ENCODE results near the gene FGFR3. TPM values are rescaled to one million over a fixed set of nuclear protein-coding genes. Genes with fewer than 3 reads are reported as not detected.

Gene FGFR3
- total RNA-seq (2014; rRNA removed; shearing (Covaris generic)), result 1.4 and 1.9 TPM in 2 replicates

GRCh38 chr4:1792832-1793495 lies at the start of gene FGFR3:
TSS of gene FGFR3 (plus strand) at chr4:1793293. CDS start at chr4:1793935, 642 bp downstream.
- no peak for DNase-seq (ENCODE audit: low read depth)

DNA sequence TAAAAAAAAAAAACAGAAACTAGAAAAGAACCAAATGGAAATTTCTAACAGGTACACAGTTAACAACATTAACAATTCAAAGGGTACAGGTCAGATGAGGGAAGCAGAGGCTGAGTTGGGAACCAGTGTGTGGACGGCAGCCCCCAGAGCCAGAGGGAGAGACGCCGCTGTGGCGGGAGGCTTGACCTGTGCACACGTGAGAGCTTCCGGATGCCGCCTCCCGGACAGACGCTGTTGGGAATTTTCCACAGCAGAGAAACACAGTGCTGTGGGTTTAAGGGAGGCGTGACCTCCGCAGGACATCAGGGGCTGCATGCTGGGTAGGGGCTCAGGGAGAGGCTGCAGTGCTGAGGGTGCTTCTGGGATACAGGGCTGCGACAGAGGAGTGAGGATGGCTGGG lies 49.5 kb upstream of the FGFR3 start:
- DNase-seq (ENCODE audit: low read depth), result no peak

DNA sequence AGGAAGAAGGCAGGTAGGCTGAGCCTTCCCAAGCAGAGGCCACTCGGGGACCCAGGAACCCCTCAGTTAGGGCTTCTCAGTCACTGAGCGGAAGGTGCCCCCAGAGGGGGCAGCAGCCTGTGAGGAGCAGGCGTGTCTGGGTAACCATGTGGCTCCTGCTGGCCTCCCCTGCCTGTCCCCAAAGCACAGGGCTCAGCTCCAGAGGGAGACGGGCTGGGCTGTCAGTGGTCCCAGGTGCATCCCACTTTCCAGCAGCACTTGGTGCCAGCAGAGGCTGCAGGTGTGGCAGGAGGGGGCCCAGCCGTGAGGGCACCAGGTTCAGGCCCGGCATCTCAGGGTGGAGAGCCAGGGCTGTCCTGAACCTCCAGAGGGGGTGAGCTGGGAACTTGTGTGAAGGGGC lies 49.1 kb upstream of the FGFR3 start:
- no peak for DNase-seq (ENCODE audit: low read depth)

GRCh38 chr4:1744552-1744951 lies 48.5 kb upstream of the FGFR3 start:
- DNase-seq (ENCODE audit: low read depth), result no peak

GRCh38 chr4:1745165-1745564 lies 47.9 kb upstream of the FGFR3 start:
- no peak for DNase-seq (ENCODE audit: low read depth)

- DNase-seq (ENCODE audit: low read depth), result no peak
These were observed 47.4 kb upstream of the FGFR3 start for GRCh38 chr4:1745697-1746096.

DNA sequence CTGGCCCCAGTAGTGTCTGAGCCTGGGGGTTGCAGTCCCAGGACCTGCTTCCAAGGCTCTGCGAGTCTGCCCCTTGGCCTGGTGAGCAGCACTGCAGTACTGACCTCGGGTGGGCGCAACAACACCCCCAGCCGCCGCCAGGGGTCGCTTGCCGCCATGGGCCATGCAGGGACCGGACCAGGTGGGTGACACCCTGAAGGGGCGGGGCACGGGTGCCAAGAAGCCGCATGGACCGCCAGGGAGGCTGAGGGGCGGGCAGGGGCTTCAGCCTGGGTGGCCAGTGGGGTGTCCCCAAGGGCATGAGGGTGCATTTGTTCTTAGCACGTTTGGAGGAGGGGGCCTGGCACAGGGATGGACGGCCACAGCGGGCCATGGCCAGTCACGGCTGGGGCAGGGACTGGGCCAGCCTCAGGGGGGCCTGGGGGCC lies 46.8 kb upstream of the FGFR3 start:
- peak; percentile 46 for DNase-seq (ENCODE audit: low read depth)

GRCh38 chr4:1746919-1747602 lies 46.0 kb upstream of the FGFR3 start:
- DNase-seq (ENCODE audit: low read depth), result no peak

DNA sequence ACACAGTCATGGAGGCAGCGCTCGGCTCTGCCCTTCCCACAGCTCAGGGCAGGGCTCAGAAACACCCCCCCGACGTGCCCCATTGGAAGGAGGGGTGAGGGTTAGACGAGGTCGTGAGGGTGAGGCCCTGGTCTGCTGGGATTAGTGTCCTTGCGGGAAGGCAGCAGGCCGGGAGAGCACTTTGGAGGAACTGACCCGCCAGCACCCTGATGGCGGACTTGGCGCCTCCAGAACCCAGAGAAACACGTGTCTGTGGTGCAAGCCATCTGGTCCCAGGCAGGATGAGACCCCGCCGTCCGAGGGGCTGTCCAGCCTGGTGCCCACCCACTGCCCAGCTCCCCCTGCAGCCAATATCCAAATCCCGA lies 45.5 kb upstream of the FGFR3 start:
- no peak for DNase-seq (ENCODE audit: low read depth)

GRCh38 chr4:1748465-1748995 lies 44.6 kb upstream of the FGFR3 start:
- peak; percentile 67 for DNase-seq (ENCODE audit: low read depth)

- no peak for DNase-seq (ENCODE audit: low read depth)
These were observed 43.7 kb upstream of the FGFR3 start for GRCh38 chr4:1749370-1749769.

GRCh38 chr4:1749826-1750225 lies 43.3 kb upstream of the FGFR3 start:
- DNase-seq (ENCODE audit: low read depth), result no peak

- no peak for DNase-seq (ENCODE audit: low read depth)
These were observed 42.5 kb upstream of the FGFR3 start for GRCh38 chr4:1750381-1751154.

- no peak for DNase-seq (ENCODE audit: low read depth)
These were observed 41.8 kb upstream of the FGFR3 start for GRCh38 chr4:1751155-1751918.

DNA sequence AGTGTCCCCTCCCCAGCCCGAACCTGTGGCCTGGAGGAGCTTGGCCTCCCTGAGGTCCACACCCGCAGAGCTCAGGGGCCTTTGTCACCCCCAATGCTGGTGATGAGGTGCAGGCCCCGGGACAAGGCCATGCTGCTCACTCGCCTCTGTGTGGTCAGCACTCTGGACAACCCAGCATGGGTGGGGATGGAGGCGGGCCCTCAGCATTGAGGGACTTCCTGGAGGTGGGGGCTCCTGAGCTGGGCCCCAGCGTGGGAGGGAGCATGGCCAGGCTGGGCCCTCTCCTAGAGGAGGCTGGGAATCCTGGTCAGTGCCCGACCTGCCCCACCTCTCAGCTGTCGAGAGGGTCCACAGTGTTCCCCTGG lies 41.2 kb upstream of the FGFR3 start:
- no peak for DNase-seq (ENCODE audit: low read depth)

GRCh38 chr4:1752284-1753041 lies 40.6 kb upstream of the FGFR3 start:
- DNase-seq (ENCODE audit: low read depth), result no peak

GRCh38 chr4:1753294-1753696 lies 39.8 kb upstream of the FGFR3 start:
- DNase-seq (ENCODE audit: low read depth), result no peak

- no peak for DNase-seq (ENCODE audit: low read depth)
These were observed 39.3 kb upstream of the FGFR3 start for GRCh38 chr4:1753697-1754311.

- no peak for DNase-seq (ENCODE audit: low read depth)
These were observed 38.8 kb upstream of the FGFR3 start for GRCh38 chr4:1754336-1754735.

DNA sequence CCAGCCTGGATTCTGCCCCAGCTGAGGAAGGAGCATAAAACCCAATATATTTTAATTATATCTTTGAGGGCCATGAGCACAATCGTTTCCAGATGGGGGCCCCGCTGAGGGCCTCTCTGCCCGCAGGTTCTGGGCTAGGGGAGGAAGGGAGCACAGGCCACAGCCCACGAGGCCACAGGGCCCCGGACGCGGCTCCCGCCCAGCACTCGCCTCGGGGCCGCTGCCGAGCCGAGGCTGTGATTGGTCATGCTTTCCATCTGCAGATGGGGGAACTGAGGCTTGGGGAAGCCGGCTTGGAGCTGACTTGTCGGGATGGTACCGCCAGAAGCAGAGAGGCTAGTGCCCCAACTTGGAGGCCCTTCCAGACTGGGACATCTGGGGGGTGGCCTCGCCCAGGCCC lies 37.8 kb upstream of the FGFR3 start:
- no peak for DNase-seq (ENCODE audit: low read depth)

GRCh38 chr4:1756079-1756478 lies 37.0 kb upstream of the FGFR3 start:
- no peak for DNase-seq (ENCODE audit: low read depth)
